ENCODE data around the gene PHKA1. TPM values are rescaled to one million over a fixed set of nuclear protein-coding genes. Genes with fewer than 3 reads are reported as not detected.

Gene PHKA1
- total RNA-seq, 1 experiment from 2014 or later = 15.3 TPM

DNA sequence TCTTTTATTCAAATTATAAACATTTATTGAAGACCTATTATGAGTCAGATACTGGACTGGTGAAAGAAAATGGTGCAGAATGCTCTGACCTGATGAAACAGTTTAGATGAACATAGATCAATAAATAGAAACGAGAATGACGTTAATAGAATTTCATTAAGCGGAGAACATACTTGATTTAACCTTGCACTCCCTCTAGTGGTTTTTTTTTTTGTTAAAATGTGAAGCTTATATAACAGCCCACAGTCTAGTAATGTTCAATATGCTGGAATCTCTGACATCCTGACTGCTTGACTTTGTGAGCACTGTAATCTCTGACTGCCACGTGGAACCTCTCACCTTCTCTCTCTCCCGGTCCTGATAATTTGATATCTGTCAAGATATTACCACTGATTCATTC, 173.8 kb downstream of the PHKA1 start:
- Histone ChIP-seq H3K79me2 (ENCODE audit: insufficient read depth, low read length) (no peaks in the 10 kb centered on the region), H3K9me3 (ENCODE audit: control insufficient read depth in 1 of 2, insufficient read depth in 1 of 2, low read depth in 1 of 2, low read length in 2 of 2) (no peaks in the 10 kb centered on the region), H3K27ac (ENCODE audit: low read depth, low read length) (no peak overlapping the region), H2AFZ (ENCODE audit: low read depth, low read length, poor library complexity, severe bottlenecking) (no peak overlapping the region), H3K4me1 (ENCODE audit: control insufficient read depth in 1 of 2, insufficient read depth in 2 of 2, low read length in 2 of 2) (no peaks in the 10 kb centered on the region), H3K27me3 (ENCODE audit: insufficient read depth, low read length) (no peaks in the 10 kb centered on the region), H3K4me3 (replicated peaks in 1 of 2; ENCODE audit: low read depth in 1 of 2, low read length in 2 of 2) (no peak overlapping the region), H3K9me2 (ENCODE audit: insufficient read depth) (no peaks in the 10 kb centered on the region), H3K36me3 (ENCODE audit: control insufficient read depth in 1 of 2, insufficient read depth in 2 of 2, low read length in 2 of 2) (no peaks in the 10 kb centered on the region), H3K4me2 (ENCODE audit: low read length) (no peak overlapping the region), H3K9ac (ENCODE audit: low read length) (no peak overlapping the region), H4K20me1 (ENCODE audit: insufficient read depth) (no peaks in the 10 kb centered on the region)
- no peak for ATAC-seq
- intact Hi-C loops (cut with micrococcal nuclease) = loop anchor here (1.0 to 10.0 kb wide), 2 partner anchors 236 to 295 kb away; partner anchors contain the start of gene CITED1
- BruUV-seq (replicated peaks) = no TSS peak
- ChIA-PET POLR2A (interaction anchor here (1.0 kb wide), 1 partner anchor 263 kb away, joined by 3 read pairs; the partner anchor contains the start of gene RPS4X), RAD21 (ENCODE audit: low non-redundant PET in 1 of 2, low total read pairs in 2 of 2, uncharacterized antibody in 2 of 2, unreplicated experiment in 2 of 2) (interaction anchor here (0.6 to 1.4 kb wide), 5 partner anchors 59 to 538 kb away, joined by 3 to 4 read pairs (median 3); no protein-coding TSS in a partner anchor), CTCF (interaction anchor here (0.6 to 1.4 kb wide), 4 partner anchors 242 to 521 kb away, joined by 3 to 6 read pairs (median 4); no protein-coding TSS in a partner anchor)
- TF ChIP-seq, protein P1, sequence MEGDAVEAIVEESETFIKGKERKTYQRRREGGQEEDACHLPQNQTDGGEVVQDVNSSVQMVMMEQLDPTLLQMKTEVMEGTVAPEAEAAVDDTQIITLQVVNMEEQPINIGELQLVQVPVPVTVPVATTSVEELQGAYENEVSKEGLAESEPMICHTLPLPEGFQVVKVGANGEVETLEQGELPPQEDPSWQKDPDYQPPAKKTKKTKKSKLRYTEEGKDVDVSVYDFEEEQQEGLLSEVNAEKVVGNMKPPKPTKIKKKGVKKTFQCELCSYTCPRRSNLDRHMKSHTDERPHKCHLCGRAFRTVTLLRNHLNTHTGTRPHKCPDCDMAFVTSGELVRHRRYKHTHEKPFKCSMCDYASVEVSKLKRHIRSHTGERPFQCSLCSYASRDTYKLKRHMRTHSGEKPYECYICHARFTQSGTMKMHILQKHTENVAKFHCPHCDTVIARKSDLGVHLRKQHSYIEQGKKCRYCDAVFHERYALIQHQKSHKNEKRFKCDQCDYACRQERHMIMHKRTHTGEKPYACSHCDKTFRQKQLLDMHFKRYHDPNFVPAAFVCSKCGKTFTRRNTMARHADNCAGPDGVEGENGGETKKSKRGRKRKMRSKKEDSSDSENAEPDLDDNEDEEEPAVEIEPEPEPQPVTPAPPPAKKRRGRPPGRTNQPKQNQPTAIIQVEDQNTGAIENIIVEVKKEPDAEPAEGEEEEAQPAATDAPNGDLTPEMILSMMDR (IDR thresholded peaks at IDR 0.05 in 2 of 3, conservative IDR thresholded peaks at IDR 0.05 in 1 of 3; ENCODE audit: borderline replicate concordance in 1 of 3, insufficient read depth in 1 of 3, low read depth in 2 of 3, low read length in 2 of 3) = peak in 2 of 3 experiments; percentile 17 to 31; a peak in 3 of 6 replicates
- TF ChIP-seq RAD21 (IDR thresholded peaks at IDR 0.05; ENCODE audit: low read depth) (peak; percentile 51), EZH2phosphoT487 (IDR thresholded peaks at IDR 0.05; ENCODE audit: borderline replicate concordance) (no peak)
- DNase-seq (ENCODE audit: low read depth, low spot score) = no peak

DNA sequence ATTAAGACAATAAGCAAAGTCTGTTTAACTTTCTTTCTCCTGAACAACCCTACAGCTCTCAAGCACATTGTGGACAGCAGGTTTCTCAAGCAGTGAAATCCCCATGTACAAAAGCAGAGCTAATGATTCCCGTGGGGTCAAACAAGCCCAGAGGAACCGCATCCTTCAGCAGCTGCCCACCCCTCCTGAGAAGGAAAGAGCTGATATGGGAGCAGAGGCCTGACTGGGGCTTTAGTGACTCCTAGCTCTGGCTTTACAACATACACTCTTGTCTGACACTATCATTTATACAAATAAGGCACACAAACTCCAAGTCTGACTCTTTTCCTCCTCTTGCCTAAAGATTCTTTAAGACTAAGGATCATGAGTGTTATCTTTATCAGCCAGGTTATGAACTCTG, 174.3 kb downstream of the PHKA1 start:
- Histone ChIP-seq H3K9me3 (ENCODE audit: control insufficient read depth in 1 of 2, insufficient read depth in 1 of 2, low read depth in 1 of 2, low read length in 2 of 2) (no peaks in the 10 kb centered on the region), H3K27ac (ENCODE audit: low read depth, low read length) (no peak overlapping the region), H3K4me3 (replicated peaks in 1 of 2; ENCODE audit: low read depth in 1 of 2, low read length in 2 of 2) (no peak overlapping the region), H3K79me2 (ENCODE audit: insufficient read depth, low read length) (no peaks in the 10 kb centered on the region), H3K4me1 (ENCODE audit: control insufficient read depth in 1 of 2, insufficient read depth in 2 of 2, low read length in 2 of 2) (no peaks in the 10 kb centered on the region), H3K4me2 (ENCODE audit: low read length) (no peak overlapping the region), H3K27me3 (ENCODE audit: insufficient read depth, low read length) (no peaks in the 10 kb centered on the region), H2AFZ (ENCODE audit: low read depth, low read length, poor library complexity, severe bottlenecking) (no peak overlapping the region), H3K9ac (ENCODE audit: low read length) (no peak overlapping the region), H4K20me1 (ENCODE audit: insufficient read depth) (no peaks in the 10 kb centered on the region), H3K9me2 (ENCODE audit: insufficient read depth) (no peaks in the 10 kb centered on the region), H3K36me3 (ENCODE audit: control insufficient read depth in 1 of 2, insufficient read depth in 2 of 2, low read length in 2 of 2) (no peaks in the 10 kb centered on the region; a peak in 1 of 4 replicates)
- no TSS peak for BruUV-seq (replicated peaks)
- CTCF ChIA-PET = interaction anchor here (1.0 to 1.4 kb wide), 3 partner anchors 242 to 521 kb away, joined by 3 to 6 read pairs (median 4); no protein-coding TSS in a partner anchor
- RAD21 ChIA-PET (ENCODE audit: low non-redundant PET in 1 of 2, low total read pairs in 2 of 2, uncharacterized antibody in 2 of 2, unreplicated experiment in 2 of 2) = interaction anchor here in 1 of 2 experiments (1.4 kb wide), 1 partner anchor 242 kb away, joined by 4 read pairs; no protein-coding TSS in a partner anchor
- TF ChIP-seq ELF1 (IDR thresholded peaks at IDR 0.05; ENCODE audit: borderline replicate concordance, low read depth) (no peak), YY1 (IDR thresholded peaks at IDR 0.05; ENCODE audit: extremely low read depth, insufficient replicate concordance, low read depth, low read length) (no peak), POLR2A (IDR thresholded peaks at IDR 0.05; ENCODE audit: borderline replicate concordance, extremely low read depth, insufficient read depth, insufficient read length) (no peak), TCF7L2 (IDR thresholded peaks at IDR 0.05; ENCODE audit: borderline replicate concordance, extremely low read depth, insufficient read depth, insufficient read length) (no peak), ZNF274 (IDR thresholded peaks at IDR 0.05; ENCODE audit: low read depth, low read length) (no peak)
- TF ChIP-seq, protein P1 (IDR thresholded peaks at IDR 0.05 in 2 of 3, conservative IDR thresholded peaks at IDR 0.05 in 1 of 3; ENCODE audit: borderline replicate concordance in 1 of 3, insufficient read depth in 1 of 3, low read depth in 2 of 3, low read length in 2 of 3) = no peak
- TF ChIP-seq, protein P2, sequence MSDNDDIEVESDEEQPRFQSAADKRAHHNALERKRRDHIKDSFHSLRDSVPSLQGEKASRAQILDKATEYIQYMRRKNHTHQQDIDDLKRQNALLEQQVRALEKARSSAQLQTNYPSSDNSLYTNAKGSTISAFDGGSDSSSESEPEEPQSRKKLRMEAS (IDR thresholded peaks at IDR 0.05) = no peak
- POLR2A ChIA-PET = interaction anchor here (1.0 kb wide), 1 partner anchor 263 kb away, joined by 3 read pairs; the partner anchor contains the start of gene RPS4X
- DNase-seq (ENCODE audit: low read depth, low spot score) (no peak), ATAC-seq (no peak)
- intact Hi-C loops (cut with micrococcal nuclease) = loop anchor here (1.0 to 10.0 kb wide), 2 partner anchors 235 to 295 kb away; partner anchors contain the start of gene CITED1
